K562 (cell line): ENCODE data around the gene HSPA4. TPM values are rescaled to one million over a fixed set of nuclear protein-coding genes. Genes with fewer than 3 reads are reported as not detected.
A peak's percentile ranks its signal among the peaks of the same experiment; 100 is the strongest.

Experiments used
- CCNT2 ChIP-seq: IDR thresholded peaks from 2 replicates; pipeline ENCODE4 v1.6.1; 2011; ENCODE audit warnings: borderline replicate concordance, low read depth, mild to moderate bottlenecking, moderate library complexity, mixed read lengths, low read length; ENCODE audit not compliant: insufficient read length; ENCODE audit errors: extremely low read depth
- CHD2 ChIP-seq: IDR thresholded peaks from 2 replicates; pipeline ENCODE4 v1.6.1; 2011; ENCODE audit warnings: low read depth, low read length
- EGR1 ChIP-seq: fragments of 450-650 bp; conservative IDR thresholded peaks from 2 replicates; pipeline ENCODE4 v1.6.1; 2017; ENCODE audit warnings: mild to moderate bottlenecking
- HDAC2 ChIP-seq: fragments of 450-650 bp; IDR thresholded peaks from 2 replicates; pipeline ENCODE4 v1.6.1; 2016; ENCODE audit warnings: mild to moderate bottlenecking
- MIER1 ChIP-seq: fragments of 450-650 bp; IDR thresholded peaks from 2 replicates; pipeline ENCODE4 v1.6.1; 2016; ENCODE audit warnings: antibody characterized with exemption, mild to moderate bottlenecking, low read depth
- NR2C2 ChIP-seq, 2 experiments: fragments of 200-800 bp in 1 of 2; sonication (Bioruptor generic) in 1 of 2; sonication (generic) in 1 of 2; formaldehyde crosslinking in 1 of 2; IDR thresholded peaks; 2 replicates each; pipeline versions ENCODE4 v1.6.1 to v1.8.0; 2016 to 2022; ENCODE audit warnings: mild to moderate bottlenecking in 1 of 2, missing compliant biosample characterization in 1 of 2, missing genetic modification characterization in 1 of 2, missing genetic modification reagents in 1 of 2
- PTRF ChIP-seq: fragments of 450-650 bp; IDR thresholded peaks from 2 replicates; pipeline ENCODE4 v1.6.1; 2016; ENCODE audit warnings: mild to moderate bottlenecking, missing genetic modification characterization, missing compliant biosample characterization
- SAP30 ChIP-seq: fragments of 200-600 bp; sonication (generic); IDR thresholded peaks from 2 replicates; pipeline ENCODE4 v1.6.1; 2012; ENCODE audit warnings: borderline replicate concordance, low read depth, mild to moderate bottlenecking, moderate library complexity, low read length, control low read depth, inconsistent platforms; ENCODE audit not compliant: insufficient read depth, poor library complexity, severe bottlenecking
- SIN3A ChIP-seq, 2 experiments: fragments of 150-350 bp in 1 of 2; IDR thresholded peaks; 2 replicates each; pipeline ENCODE4 v1.6.1; 2011 to 2016; ENCODE audit warnings: borderline replicate concordance in 2 of 2, low read depth in 2 of 2, low read length in 2 of 2, mild to moderate bottlenecking in 2 of 2, moderate library complexity in 2 of 2; ENCODE audit not compliant: control insufficient read depth in 1 of 2
- ZNF311 ChIP-seq: fragments of 250-450 bp; sonication (Bioruptor Pico); IDR thresholded peaks from 2 replicates; pipeline ENCODE4 v1.4.0; 2020; ENCODE audit warnings: mild to moderate bottlenecking, moderate library complexity
- ZNF764 ChIP-seq: fragments of 250-450 bp; sonication (Bioruptor Pico); IDR thresholded peaks from 2 replicates; pipeline ENCODE4 v1.4.0; 2020; ENCODE audit warnings: low read depth, mild to moderate bottlenecking, moderate library complexity
- ZSCAN29 ChIP-seq: fragments of 450-650 bp; IDR thresholded peaks from 2 replicates; pipeline ENCODE4 v1.6.1; 2017
- ZSCAN32 ChIP-seq: fragments of 450-650 bp; formaldehyde crosslinking; IDR thresholded peaks from 2 replicates; pipeline ENCODE4 v1.4.0; 2020; ENCODE audit warnings: mild to moderate bottlenecking, moderate library complexity
- polyA plus RNA-seq, 8 experiments: library from polyadenylated mRNA; depleted of rRNA in 4 of 8; stranded (reverse) in 5 of 8; unstranded in 3 of 8; fragments of >200 nt; fragmentation: Nextera tagmentation in 2 of 8; fragmentation: Illumina TruSeq in 1 of 8; extraction: Ambion mirVana in 2 of 8; extraction: Trizol in 1 of 8; gene quantifications; 2 replicates each; pipeline versions ENCODE4 v1.2.1 to v1.2.3, GENCODE V29; 2011 to 2014; ENCODE audit warnings: inconsistent platforms in 1 of 8, missing spikeins in 1 of 8
- total RNA-seq, 7 experiments: library from RNA; depleted of rRNA in 6 of 7; stranded (reverse); fragments of >200 nt in 6 of 7; fragmentation: Illumina TruSeq in 2 of 7; extraction: Trizol in 2 of 7; gene quantifications; 2 replicates each; pipeline versions ENCODE4 v1.2.1 to v1.2.3, GENCODE V29; 2011 to 2021; ENCODE audit warnings: low replicate concordance in 1 of 7
- TF ChIP-seq, protein P1 (sequence below): sonication (generic); formaldehyde crosslinking; IDR thresholded peaks from 2 replicates; pipeline ENCODE4 v1.8.0; 2023; ENCODE audit warnings: mild to moderate bottlenecking, missing genetic modification reagents
- TF ChIP-seq, protein P2 (sequence below): sonication (generic); formaldehyde crosslinking; IDR thresholded peaks from 2 replicates; pipeline ENCODE4 v1.8.0; 2022; ENCODE audit warnings: mild to moderate bottlenecking, missing genetic modification reagents, borderline replicate concordance
- TF ChIP-seq, protein P3 (sequence below): sonication (generic); formaldehyde crosslinking; IDR thresholded peaks from 2 replicates; pipeline ENCODE4 v1.8.0; 2023; ENCODE audit warnings: mild to moderate bottlenecking, missing genetic modification reagents

Gene HSPA4
- total and polyA plus RNA-seq, 9 of the 15 experiments (the other 6 are each of a cell fraction or from before 2014, with no cell fraction given) = 90.3 to 286 (median 148) TPM

DNA sequence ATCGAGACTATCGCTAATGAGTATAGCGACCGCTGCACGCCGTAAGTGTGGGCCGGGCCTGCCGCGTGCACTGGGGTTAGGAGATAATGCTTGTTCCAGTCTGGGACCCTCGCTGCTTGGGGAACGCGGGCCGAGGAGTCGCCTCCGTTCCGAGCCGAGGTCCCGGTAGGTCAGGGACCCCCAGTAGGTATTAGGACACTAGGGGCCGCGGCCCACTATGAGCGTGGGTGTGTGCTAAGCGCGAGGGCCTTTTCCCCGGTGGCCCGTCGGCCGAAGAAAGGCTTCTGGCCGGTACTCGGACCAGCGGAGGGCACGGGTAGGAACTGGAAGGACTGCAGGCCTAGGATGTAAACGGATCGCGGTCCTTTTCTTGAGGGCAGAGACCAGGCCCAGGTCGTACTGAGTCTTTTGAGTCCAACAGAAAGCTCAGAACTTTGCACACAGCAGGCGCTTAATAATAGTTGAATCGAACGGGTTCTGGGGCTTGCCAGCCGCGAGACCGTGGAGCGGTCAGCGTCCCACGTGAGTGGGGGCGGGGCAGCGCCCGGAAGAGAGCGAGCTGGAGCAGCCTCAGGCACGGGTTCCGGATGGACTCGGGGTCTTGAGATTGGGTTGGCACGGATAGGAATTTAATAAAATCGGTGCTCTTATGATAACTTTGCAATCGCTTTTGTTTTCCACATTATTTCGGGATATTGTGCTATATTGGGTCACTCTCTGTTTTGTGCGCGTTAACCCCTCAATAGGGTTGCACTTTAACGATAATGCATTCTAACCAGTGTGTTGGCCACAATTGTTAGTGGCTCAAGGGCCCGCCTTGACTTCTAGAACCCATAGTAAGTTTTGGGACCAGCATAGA is 733 bp downstream of the HSPA4 start (continued):
- TF ChIP-seq NR2C2 (CRISPR knock-in tag; IDR thresholded peaks at IDR 0.05) (peak; percentile 85), NR2C2 (tag; IDR thresholded peaks at IDR 0.05) (no peak), CHD2 (peak; percentile 59), EGR1 (peak; percentile 38), CCNT2 (peak; percentile 76), HDAC2 (0 out of 2 replicates have a peak, but pooled peaks have one; percentile 20), ZSCAN32 (CRISPR knock-in tag) (no peak), ZNF311 (peak; percentile 11; the same call in 1 of the 2 replicates), ZSCAN29 (0 out of 2 replicates have a peak, but pooled peaks have one; percentile 31), ZNF764 (CRISPR knock-in tag) (no peak), SIN3A (IDR thresholded peaks at IDR 0.05; ENCODE audit: borderline replicate concordance in 2 of 2, control insufficient read depth in 1 of 2, low read depth in 2 of 2, low read length in 2 of 2) (peak in 1 of 2 experiments; percentile 92; a peak in 1 of 4 replicates), MIER1 (0 out of 2 replicates have a peak, but pooled peaks have one; percentile 22), SAP30 (peak; percentile 79), PTRF (tag) (no peak)
- TF ChIP-seq, protein P1, sequence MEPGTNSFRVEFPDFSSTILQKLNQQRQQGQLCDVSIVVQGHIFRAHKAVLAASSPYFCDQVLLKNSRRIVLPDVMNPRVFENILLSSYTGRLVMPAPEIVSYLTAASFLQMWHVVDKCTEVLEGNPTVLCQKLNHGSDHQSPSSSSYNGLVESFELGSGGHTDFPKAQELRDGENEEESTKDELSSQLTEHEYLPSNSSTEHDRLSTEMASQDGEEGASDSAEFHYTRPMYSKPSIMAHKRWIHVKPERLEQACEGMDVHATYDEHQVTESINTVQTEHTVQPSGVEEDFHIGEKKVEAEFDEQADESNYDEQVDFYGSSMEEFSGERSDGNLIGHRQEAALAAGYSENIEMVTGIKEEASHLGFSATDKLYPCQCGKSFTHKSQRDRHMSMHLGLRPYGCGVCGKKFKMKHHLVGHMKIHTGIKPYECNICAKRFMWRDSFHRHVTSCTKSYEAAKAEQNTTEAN = peak; percentile 36; the same call in 1 of the 2 replicates
- TF ChIP-seq, protein P2, sequence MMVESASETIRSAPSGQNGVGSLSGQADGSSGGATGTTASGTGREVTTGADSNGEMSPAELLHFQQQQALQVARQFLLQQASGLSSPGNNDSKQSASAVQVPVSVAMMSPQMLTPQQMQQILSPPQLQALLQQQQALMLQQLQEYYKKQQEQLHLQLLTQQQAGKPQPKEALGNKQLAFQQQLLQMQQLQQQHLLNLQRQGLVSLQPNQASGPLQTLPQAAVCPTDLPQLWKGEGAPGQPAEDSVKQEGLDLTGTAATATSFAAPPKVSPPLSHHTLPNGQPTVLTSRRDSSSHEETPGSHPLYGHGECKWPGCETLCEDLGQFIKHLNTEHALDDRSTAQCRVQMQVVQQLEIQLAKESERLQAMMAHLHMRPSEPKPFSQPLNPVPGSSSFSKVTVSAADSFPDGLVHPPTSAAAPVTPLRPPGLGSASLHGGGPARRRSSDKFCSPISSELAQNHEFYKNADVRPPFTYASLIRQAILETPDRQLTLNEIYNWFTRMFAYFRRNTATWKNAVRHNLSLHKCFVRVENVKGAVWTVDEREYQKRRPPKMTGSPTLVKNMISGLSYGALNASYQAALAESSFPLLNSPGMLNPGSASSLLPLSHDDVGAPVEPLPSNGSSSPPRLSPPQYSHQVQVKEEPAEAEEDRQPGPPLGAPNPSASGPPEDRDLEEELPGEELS (CRISPR knock-in tag) = 0 out of 2 replicates have a peak, but pooled peaks have one; percentile 44
- TF ChIP-seq, protein P3, sequence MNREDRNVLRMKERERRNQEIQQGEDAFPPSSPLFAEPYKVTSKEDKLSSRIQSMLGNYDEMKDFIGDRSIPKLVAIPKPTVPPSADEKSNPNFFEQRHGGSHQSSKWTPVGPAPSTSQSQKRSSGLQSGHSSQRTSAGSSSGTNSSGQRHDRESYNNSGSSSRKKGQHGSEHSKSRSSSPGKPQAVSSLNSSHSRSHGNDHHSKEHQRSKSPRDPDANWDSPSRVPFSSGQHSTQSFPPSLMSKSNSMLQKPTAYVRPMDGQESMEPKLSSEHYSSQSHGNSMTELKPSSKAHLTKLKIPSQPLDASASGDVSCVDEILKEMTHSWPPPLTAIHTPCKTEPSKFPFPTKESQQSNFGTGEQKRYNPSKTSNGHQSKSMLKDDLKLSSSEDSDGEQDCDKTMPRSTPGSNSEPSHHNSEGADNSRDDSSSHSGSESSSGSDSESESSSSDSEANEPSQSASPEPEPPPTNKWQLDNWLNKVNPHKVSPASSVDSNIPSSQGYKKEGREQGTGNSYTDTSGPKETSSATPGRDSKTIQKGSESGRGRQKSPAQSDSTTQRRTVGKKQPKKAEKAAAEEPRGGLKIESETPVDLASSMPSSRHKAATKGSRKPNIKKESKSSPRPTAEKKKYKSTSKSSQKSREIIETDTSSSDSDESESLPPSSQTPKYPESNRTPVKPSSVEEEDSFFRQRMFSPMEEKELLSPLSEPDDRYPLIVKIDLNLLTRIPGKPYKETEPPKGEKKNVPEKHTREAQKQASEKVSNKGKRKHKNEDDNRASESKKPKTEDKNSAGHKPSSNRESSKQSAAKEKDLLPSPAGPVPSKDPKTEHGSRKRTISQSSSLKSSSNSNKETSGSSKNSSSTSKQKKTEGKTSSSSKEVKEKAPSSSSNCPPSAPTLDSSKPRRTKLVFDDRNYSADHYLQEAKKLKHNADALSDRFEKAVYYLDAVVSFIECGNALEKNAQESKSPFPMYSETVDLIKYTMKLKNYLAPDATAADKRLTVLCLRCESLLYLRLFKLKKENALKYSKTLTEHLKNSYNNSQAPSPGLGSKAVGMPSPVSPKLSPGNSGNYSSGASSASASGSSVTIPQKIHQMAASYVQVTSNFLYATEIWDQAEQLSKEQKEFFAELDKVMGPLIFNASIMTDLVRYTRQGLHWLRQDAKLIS (CRISPR knock-in tag) = peak; percentile 74
